ENCODE results near the gene TOR2A. TPM values are rescaled to one million over a fixed set of nuclear protein-coding genes. Genes with fewer than 3 reads are reported as not detected.

Gene TOR2A
- total and polyA plus RNA-seq, 9 of the 15 experiments (the other 6 are each of a cell fraction or from before 2014, with no cell fraction given) = 0.80 to 25.9 (median 11.1) TPM

DNA sequence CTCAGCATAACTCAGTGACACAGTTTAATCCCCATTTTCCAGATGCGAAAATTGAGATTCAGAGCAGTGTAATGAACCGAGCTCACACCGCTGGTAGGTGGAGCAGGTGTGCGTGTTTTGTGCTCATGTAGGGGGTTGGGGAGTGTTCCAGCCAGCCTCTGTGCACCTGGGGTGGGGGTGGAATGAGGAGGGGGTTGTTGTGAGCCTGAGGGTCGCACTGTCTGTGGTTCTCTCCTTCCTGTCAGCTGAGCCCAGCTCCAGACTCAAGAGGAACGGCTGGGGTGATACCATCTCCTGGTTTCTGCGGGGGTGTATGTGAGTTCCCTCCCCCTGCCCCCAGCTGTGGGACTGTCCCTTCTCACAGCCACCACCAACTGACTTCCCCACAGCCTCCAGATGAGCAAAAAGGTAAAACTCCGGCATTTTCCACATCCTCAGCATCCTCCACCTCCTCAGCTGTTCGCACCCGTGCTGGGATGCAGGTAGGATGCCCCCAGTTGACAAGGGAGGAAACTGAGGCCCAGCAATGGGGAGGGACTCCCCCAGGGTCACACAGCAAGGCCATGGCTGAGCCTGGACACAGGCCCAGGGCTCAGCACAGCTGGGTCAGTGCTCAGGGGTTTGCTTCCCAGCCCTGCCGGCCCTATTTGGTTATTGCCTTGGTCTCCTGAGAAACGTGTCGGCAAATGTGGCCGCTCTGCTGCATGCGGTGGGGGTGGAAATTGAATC, 41.3 kb upstream of the TOR2A start (continued):
- TF ChIP-seq SMARCA5 (IDR thresholded peaks at IDR 0.05) = peak; percentile 72; the same call in 1 of the 2 replicates
- TF ChIP-seq NR1H2 (CRISPR knock-in tag; IDR thresholded peaks at IDR 0.05) = no peak
- TF ChIP-seq, protein P1, sequence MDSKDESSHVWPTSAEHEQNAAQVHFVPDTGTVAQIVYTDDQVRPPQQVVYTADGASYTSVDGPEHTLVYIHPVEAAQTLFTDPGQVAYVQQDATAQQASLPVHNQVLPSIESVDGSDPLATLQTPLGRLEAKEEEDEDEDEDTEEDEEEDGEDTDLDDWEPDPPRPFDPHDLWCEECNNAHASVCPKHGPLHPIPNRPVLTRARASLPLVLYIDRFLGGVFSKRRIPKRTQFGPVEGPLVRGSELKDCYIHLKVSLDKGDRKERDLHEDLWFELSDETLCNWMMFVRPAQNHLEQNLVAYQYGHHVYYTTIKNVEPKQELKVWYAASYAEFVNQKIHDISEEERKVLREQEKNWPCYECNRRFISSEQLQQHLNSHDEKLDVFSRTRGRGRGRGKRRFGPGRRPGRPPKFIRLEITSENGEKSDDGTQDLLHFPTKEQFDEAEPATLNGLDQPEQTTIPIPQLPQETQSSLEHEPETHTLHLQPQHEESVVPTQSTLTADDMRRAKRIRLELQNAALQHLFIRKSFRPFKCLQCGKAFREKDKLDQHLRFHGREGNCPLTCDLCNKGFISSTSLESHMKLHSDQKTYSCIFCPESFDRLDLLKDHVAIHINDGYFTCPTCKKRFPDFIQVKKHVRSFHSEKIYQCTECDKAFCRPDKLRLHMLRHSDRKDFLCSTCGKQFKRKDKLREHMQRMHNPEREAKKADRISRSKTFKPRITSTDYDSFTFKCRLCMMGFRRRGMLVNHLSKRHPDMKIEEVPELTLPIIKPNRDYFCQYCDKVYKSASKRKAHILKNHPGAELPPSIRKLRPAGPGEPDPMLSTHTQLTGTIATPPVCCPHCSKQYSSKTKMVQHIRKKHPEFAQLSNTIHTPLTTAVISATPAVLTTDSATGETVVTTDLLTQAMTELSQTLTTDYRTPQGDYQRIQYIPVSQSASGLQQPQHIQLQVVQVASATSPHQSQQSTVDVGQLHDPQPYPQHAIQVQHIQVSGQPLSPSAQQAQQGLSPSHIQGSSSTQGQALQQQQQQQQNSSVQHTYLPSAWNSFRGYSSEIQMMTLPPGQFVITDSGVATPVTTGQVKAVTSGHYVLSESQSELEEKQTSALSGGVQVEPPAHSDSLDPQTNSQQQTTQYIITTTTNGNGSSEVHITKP (IDR thresholded peaks at IDR 0.05; ENCODE audit: partially characterized antibody) = peak; percentile 99
- TF ChIP-seq GTF2E2 (tag; IDR thresholded peaks at IDR 0.05) = no peak
- TF ChIP-seq, protein P2, sequence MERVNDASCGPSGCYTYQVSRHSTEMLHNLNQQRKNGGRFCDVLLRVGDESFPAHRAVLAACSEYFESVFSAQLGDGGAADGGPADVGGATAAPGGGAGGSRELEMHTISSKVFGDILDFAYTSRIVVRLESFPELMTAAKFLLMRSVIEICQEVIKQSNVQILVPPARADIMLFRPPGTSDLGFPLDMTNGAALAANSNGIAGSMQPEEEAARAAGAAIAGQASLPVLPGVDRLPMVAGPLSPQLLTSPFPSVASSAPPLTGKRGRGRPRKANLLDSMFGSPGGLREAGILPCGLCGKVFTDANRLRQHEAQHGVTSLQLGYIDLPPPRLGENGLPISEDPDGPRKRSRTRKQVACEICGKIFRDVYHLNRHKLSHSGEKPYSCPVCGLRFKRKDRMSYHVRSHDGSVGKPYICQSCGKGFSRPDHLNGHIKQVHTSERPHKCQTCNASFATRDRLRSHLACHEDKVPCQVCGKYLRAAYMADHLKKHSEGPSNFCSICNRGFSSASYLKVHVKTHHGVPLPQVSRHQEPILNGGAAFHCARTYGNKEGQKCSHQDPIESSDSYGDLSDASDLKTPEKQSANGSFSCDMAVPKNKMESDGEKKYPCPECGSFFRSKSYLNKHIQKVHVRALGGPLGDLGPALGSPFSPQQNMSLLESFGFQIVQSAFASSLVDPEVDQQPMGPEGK (CRISPR knock-in tag; IDR thresholded peaks at IDR 0.05; ENCODE audit: borderline replicate concordance) = no peak
- no peak for TF ChIP-seq ATF1 (CRISPR knock-in tag; IDR thresholded peaks at IDR 0.05)
- no peak for TF ChIP-seq ATF1 (tag; IDR thresholded peaks at IDR 0.05)
- peak; percentile 94 for TF ChIP-seq BCOR (IDR thresholded peaks at IDR 0.05)
- TF ChIP-seq, protein P3, sequence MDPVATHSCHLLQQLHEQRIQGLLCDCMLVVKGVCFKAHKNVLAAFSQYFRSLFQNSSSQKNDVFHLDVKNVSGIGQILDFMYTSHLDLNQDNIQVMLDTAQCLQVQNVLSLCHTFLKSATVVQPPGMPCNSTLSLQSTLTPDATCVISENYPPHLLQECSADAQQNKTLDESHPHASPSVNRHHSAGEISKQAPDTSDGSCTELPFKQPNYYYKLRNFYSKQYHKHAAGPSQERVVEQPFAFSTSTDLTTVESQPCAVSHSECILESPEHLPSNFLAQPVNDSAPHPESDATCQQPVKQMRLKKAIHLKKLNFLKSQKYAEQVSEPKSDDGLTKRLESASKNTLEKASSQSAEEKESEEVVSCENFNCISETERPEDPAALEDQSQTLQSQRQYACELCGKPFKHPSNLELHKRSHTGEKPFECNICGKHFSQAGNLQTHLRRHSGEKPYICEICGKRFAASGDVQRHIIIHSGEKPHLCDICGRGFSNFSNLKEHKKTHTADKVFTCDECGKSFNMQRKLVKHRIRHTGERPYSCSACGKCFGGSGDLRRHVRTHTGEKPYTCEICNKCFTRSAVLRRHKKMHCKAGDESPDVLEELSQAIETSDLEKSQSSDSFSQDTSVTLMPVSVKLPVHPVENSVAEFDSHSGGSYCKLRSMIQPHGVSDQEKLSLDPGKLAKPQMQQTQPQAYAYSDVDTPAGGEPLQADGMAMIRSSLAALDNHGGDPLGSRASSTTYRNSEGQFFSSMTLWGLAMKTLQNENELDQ (CRISPR knock-in tag; IDR thresholded peaks at IDR 0.05; ENCODE audit: borderline replicate concordance) = no peak
- no peak for TF ChIP-seq FOXK1 (CRISPR knock-in tag; IDR thresholded peaks at IDR 0.05; ENCODE audit: borderline replicate concordance)
- TF ChIP-seq, protein P4, sequence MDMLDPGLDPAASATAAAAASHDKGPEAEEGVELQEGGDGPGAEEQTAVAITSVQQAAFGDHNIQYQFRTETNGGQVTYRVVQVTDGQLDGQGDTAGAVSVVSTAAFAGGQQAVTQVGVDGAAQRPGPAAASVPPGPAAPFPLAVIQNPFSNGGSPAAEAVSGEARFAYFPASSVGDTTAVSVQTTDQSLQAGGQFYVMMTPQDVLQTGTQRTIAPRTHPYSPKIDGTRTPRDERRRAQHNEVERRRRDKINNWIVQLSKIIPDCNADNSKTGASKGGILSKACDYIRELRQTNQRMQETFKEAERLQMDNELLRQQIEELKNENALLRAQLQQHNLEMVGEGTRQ (CRISPR knock-in tag; IDR thresholded peaks at IDR 0.05) = no peak
- no peak for TF ChIP-seq TBP (optimal IDR thresholded peaks at IDR 0.05; ENCODE audit: low read depth, low read length)
- TF ChIP-seq LCOR (CRISPR knock-in tag; IDR thresholded peaks at IDR 0.05) = no peak
- no peak for TF ChIP-seq BMI1 (IDR thresholded peaks at IDR 0.05; ENCODE audit: low read length)
- no peak for TF ChIP-seq SMARCB1 (IDR thresholded peaks at IDR 0.05; ENCODE audit: insufficient read length, low read depth)
- peak; percentile 90 for TF ChIP-seq RBM39 (optimal IDR thresholded peaks at IDR 0.05; ENCODE audit: low read depth, low read length)
- TF ChIP-seq, protein P5, sequence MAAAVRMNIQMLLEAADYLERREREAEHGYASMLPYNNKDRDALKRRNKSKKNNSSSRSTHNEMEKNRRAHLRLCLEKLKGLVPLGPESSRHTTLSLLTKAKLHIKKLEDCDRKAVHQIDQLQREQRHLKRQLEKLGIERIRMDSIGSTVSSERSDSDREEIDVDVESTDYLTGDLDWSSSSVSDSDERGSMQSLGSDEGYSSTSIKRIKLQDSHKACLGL (CRISPR knock-in tag; IDR thresholded peaks at IDR 0.05; ENCODE audit: borderline replicate concordance, poor library complexity, severe bottlenecking) = no peak
